Activated CD8-positive, alpha-beta memory T cell treated with anti-CD3 and anti-CD28 coated beads, Interleukin-2, amount 50 U/mL, for 1 hour (primary cell): ENCODE data around the gene KRTAP4-11.
"Not testable (repeated sequence)": the region's sequence is repeated elsewhere in the genome, so short reads cannot be mapped to it uniquely, and the experiment has no call there.

Experiments
- DNase-seq: peaks from one replicate; pipeline ENCODE4 v3.0.0-alpha.2; 2020; ENCODE audit errors: extremely low read depth

KRTAP4-11 gene

DNA sequence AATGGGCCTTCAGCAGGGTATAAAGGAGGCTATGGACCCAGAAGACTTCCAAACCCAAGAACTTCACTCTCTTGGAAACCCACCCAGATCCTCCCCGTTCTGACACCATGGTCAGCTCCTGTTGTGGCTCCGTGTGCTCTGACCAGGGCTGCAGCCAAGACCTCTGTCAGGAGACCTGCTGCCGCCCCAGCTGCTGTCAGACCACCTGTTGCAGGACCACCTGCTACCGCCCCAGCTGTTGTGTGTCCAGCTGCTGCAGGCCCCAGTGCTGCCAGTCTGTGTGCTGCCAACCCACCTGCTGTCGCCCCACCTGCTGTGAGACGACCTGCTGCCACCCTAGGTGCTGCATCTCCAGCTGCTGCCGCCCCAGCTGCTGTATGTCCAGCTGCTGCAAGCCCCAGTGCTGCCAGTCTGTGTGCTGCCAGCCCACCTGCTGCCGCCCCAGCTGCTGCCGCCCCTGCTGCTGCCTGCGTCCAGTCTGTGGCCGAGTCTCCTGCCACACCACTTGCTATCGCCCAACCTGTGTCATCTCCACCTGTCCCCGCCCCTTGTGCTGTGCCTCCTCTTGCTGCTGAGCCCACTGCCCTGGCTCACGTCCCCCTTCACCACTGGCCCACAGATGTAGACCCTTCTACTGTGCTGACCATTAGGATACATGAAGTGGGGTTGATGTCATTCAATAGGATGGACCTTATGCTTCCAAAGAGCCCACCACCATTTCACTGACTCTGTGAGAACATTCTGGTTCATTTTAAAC is 33.9 kb downstream of the KRTAP4-11 start, which contains the start of gene KRTAP4-7:
Gene KRTAP4-7, plus strand, starts transcription at position 51 of the 757 bp plus-strand sequence. Its CDS starts 57 bp downstream, at position 108.
- not testable (repeated sequence) for DNase-seq

DNA sequence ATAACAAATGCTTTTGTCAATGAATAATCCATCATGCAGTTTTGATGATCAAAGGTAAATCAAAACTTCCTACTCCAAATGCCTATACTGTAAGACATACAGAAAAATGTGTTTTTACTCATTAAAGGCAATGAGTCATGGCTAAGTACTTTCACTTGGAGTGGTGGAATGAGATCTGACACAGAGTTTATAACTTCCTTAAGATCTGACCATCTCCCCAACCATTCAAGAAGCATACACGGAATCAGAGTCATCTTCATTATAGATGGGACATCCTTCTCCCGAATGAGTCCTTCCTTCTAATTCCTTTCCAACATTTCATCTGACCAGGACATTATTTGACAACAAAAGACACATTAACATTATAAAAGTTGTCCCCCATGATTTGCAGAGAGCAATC is 34.7 kb downstream of the KRTAP4-11 start:
- not testable (repeated sequence) for DNase-seq

DNA sequence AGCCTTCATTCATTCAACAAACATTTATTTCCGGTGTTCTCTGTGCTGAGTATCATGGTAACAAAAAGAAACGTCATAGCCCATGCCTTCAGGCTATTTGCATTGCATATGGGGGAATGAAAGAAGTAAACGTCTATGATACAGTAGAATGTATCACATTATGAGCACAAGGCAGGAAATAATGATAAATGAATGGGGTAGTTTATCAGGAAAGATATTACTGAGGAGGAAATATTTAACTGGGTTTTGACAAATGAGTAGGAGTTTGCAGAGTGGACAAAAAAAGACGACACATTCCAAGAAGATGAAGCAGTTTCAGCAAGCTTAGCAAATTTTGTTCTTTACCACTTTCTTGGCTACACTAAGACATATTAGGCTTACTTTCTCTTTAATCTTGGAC is 35.5 kb downstream of the KRTAP4-11 start:
- no peak for DNase-seq

DNA sequence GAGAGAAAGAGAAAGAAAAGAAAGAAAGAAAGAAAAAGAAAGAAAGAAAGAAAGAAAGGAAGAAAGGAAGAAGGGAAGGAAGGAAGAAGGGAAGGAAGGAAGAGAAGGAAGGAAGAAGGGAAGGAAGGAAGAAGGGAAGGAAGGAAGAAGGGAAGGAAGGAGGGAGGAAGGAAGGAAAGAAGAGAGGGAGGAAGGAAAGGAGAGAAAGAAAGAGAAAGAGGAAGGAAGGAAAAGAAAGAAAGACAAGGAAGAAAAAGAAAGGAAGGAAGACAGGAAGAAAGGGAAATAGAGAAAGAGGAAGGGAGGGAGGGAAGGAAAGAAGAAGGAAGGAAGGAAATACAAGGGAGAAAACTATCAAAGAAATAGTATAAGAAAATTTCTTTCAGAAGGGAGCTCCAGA is 41.4 kb downstream of the KRTAP4-11 start:
- no peak for DNase-seq

DNA sequence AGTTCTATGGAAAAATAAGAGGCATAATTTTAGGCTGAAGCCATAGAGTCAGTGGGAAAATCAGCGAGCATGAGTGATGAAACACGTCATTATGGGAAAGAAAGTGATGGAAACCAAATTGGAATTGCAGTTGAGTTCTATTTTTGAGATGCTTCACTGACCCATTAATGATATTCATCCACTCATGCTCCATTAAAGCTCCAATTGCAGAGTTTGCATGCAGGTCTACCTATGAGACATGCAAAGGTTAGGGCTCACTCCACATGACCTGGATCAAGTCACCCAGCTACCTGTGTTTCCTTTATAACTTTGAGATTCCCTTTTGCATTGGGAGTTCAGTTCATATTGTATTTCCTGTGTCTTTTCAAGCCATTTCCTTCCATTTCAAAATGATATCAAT is 44.5 kb downstream of the KRTAP4-11 start:
- DNase-seq = no peak

DNA sequence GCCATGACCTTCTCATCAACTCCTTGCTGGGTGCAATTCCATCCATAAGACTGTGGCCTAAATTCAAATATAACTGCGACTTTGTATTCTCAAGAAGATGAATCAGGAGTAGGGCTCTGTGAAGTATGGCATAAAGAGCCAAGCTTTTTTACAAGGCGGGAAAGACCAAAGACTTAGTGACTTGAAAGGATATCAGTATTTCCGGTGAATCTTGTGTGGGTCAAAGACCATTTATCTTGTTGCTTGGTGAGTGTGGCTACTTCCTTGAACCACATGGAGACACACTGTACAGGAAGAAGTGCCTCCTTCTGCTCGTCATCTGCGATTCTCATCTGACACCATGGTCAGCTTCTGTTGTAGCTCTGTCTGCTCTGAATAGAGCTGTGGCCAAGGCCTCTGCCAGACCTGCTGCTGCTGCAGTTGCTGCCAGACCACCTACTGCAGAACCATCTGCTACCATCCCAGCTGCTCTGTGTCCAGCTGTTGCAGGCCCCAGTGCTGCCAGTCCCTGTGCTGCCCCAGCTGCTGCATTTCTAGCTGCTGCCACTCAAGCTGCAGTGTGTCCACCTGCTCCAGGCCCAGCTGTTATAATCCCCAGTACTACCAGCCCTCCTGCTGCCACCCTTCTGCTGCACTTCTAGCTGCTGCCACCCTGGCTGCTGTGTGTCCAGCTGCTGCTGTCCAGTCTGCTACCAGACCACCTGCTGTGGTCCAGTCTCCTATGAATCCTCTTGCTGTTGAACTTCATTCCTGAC is 46.4 kb downstream of the KRTAP4-11 start:
- no peak for DNase-seq

DNA sequence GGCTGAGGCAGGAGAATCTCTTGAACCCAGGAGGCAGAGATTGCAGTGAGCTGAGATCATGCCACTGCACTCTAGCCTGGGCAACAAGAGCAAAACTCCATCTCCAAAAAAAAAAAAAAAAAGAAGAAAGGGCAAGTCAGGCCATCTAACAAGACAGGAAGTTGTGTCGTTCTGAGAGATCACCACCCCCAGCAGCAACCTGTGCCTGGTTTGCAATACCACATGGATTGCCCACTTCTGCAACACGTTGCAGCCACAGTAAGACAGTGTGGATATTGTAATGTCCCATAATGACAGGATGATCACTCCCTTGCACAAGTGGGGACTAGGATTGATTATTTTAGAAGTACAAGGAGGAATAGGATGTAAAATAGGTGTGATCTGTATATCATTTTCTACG is 49.1 kb downstream of the KRTAP4-11 start:
- no peak for DNase-seq

DNA sequence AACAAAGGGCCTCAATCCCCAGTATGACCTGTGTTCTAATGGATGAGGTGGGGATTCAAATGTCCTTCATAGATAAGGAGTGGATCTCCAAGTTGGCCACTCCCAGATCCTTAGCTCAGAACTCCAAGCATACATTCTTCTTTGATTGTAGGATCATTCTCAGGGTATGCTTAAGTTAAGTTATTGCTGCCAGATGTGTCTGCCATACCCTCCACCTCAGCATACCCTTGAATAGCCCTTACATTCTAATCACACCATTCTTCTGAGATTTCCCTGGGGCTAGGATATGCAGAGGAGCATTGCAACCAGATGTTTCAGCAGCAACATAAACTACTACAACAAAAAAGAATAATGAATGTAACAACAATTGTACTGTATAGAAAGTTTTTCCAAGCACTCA is 50.9 kb downstream of the KRTAP4-11 start:
- no peak for DNase-seq
